HepG2 (cell line): Measurements from ENCODE around the gene SLC38A2. TPM values are rescaled to one million over a fixed set of nuclear protein-coding genes. Genes with fewer than 3 reads are reported as not detected.

ENCODE experiments used
- ATAC-seq: fragments of 200-7000 bp; cut with Tn5 transposase; 3 replicates; pipeline ENCODE4 v1.9.1; 2020; ENCODE audit warnings: mild to moderate bottlenecking, moderate library complexity
- BruUV-seq: library from RNA; stranded (reverse); fragments of 400-500 nt; replicated peaks from 2 replicates; lab custom pipeline; 2021; lab: Mats Ljungman, UMichigan
- CTCF ChIA-PET: fragments of 300-600 bp; formaldehyde crosslinking; extraction: SDS; loops from one replicate; lab custom pipeline; 2021; ENCODE audit warnings: low total read pairs, inconsistent platforms, low intra/inter-chr PET ratio; lab: Yijun Ruan, JAX
- POLR2A ChIA-PET: fragments of 350-600 bp; sonication (Branson Sonifier 250); formaldehyde crosslinking; loops from one replicate; lab custom pipeline; 2020; ENCODE audit warnings: antibody characterized with exemption, inconsistent platforms; lab: Yijun Ruan, JAX
- DNase-seq: peaks from one replicate; pipeline ENCODE4 v3.0.0-alpha.2; 2015; ENCODE audit warnings: low spot score
- FAIRE-seq: peaks from 3 replicates; lab custom pipeline; 2011; peaks lifted over from hg19 to GRCh38; lab: Jason Lieb, UNC
- H2AFZ ChIP-seq: one replicate; pipeline ENCODE4 v1.6.1; 2011; ENCODE audit warnings: low read length, inconsistent platforms
- H3K27ac ChIP-seq: fragments of 300-600 bp; 3 replicates; pipeline ENCODE4 v1.8.0; 2011; ENCODE audit warnings: mixed run types, mild to moderate bottlenecking, mixed read lengths, low read length, inconsistent platforms; ENCODE audit not compliant: insufficient read depth; ENCODE audit errors: extremely low read length
- H3K27me3 ChIP-seq, 2 experiments: fragments of 200-600 bp in 1 of 2; 2 replicates in 1 of 2; 3 replicates in 1 of 2; pipeline versions ENCODE4 v1.6.0 to v1.8.0; 2011; ENCODE audit warnings: low read length in 2 of 2, mild to moderate bottlenecking in 2 of 2, moderate library complexity in 2 of 2, inconsistent platforms in 1 of 2; ENCODE audit not compliant: insufficient read depth in 2 of 2, control insufficient read depth in 1 of 2
- H3K36me3 ChIP-seq, 2 experiments: fragments of 200-600 bp in 1 of 2; replicated peaks in 1 of 2; 2 replicates in 1 of 2; 3 replicates in 1 of 2; pipeline versions ENCODE4 v1.5.1 to v1.8.0; 2011; ENCODE audit warnings: low read length in 2 of 2, inconsistent platforms in 1 of 2; ENCODE audit not compliant: insufficient read depth in 2 of 2, control insufficient read depth in 1 of 2
- H3K4me1 ChIP-seq: 2 replicates; pipeline ENCODE4 v1.5.1; 2012; ENCODE audit warnings: low read length, inconsistent platforms; ENCODE audit not compliant: insufficient read depth
- H3K4me2 ChIP-seq: 2 replicates; pipeline ENCODE4 v1.6.0; 2011; ENCODE audit warnings: low read depth, low read length, inconsistent platforms
- H3K4me3 ChIP-seq, 3 experiments: fragments of 200-600 bp in 1 of 3; sonication (generic), shearing (Covaris generic) in 1 of 3; replicated peaks in 1 of 3; 2 replicates each; pipeline ENCODE4 v1.5.1; 2011 to 2016; ENCODE audit warnings: low read length in 3 of 3, inconsistent platforms in 2 of 3, low read depth in 2 of 3, mild to moderate bottlenecking in 2 of 3, control low read depth in 1 of 3, mixed read lengths in 1 of 3; ENCODE audit not compliant: insufficient read depth in 1 of 3
- H3K79me2 ChIP-seq: one replicate; pipeline ENCODE4 v1.6.1; 2011; ENCODE audit warnings: low read length, inconsistent platforms; ENCODE audit not compliant: insufficient read depth
- H3K9ac ChIP-seq: 2 replicates; pipeline ENCODE4 v1.6.0; 2011; ENCODE audit warnings: mild to moderate bottlenecking, low read depth, low read length, inconsistent platforms; ENCODE audit not compliant: insufficient read depth
- H3K9me3 ChIP-seq: 2 replicates; pipeline ENCODE4 v1.5.1; 2012; ENCODE audit warnings: mild to moderate bottlenecking, low read length
- H4K20me1 ChIP-seq: 2 replicates; pipeline ENCODE4 v1.6.0; 2011; ENCODE audit warnings: inconsistent platforms, mild to moderate bottlenecking, low read length, moderate library complexity; ENCODE audit not compliant: insufficient read depth
- CHD4 ChIP-seq: fragments of 200-600 bp; sonication (generic); IDR thresholded peaks from 2 replicates; pipeline ENCODE4 v1.7.0; 2017; ENCODE audit warnings: mild to moderate bottlenecking, low read length, borderline replicate concordance
- FOXP4 ChIP-seq: sonication (generic); formaldehyde crosslinking; IDR thresholded peaks from 2 replicates; pipeline ENCODE4 v1.4.0; 2020; ENCODE audit warnings: missing genetic modification reagents
- GZF1 ChIP-seq: sonication (generic); formaldehyde crosslinking; IDR thresholded peaks from 2 replicates; pipeline ENCODE4 v1.5.1; 2020; ENCODE audit warnings: mild to moderate bottlenecking, missing genetic modification reagents
- HIC2 ChIP-seq: sonication (generic); formaldehyde crosslinking; IDR thresholded peaks from 2 replicates; pipeline ENCODE4 v1.9.0; 2022; ENCODE audit warnings: low read depth, missing genetic modification reagents
- KDM4B ChIP-seq: sonication (generic); formaldehyde crosslinking; IDR thresholded peaks from 2 replicates; pipeline ENCODE4 v1.4.0; 2020; ENCODE audit warnings: missing genetic modification reagents
- KLF13 ChIP-seq: sonication (generic); formaldehyde crosslinking; IDR thresholded peaks from 2 replicates; pipeline ENCODE4 v1.4.0; 2020; ENCODE audit warnings: mild to moderate bottlenecking, missing genetic modification reagents
- MTA1 ChIP-seq: sonication (generic); formaldehyde crosslinking; IDR thresholded peaks from 2 replicates; pipeline ENCODE4 v1.4.0; 2020; ENCODE audit warnings: missing genetic modification reagents, mild to moderate bottlenecking, borderline replicate concordance
- PAWR ChIP-seq: sonication (generic); formaldehyde crosslinking; IDR thresholded peaks from 2 replicates; pipeline ENCODE4 v1.4.0; 2020; ENCODE audit warnings: missing genetic modification reagents, mild to moderate bottlenecking, borderline replicate concordance
- PCBP2 ChIP-seq: fragments of 200-400 bp; formaldehyde crosslinking; optimal IDR thresholded peaks from 2 replicates; pipeline ENCODE3; 2018; ENCODE audit warnings: low read length, low read depth; ENCODE audit not compliant: poor library complexity, severe bottlenecking
- RBFOX2 ChIP-seq: fragments of 200-400 bp; formaldehyde crosslinking; IDR thresholded peaks from 2 replicates; pipeline ENCODE4 v1.6.1; 2017; ENCODE audit warnings: low read depth, mild to moderate bottlenecking, low read length
- SAP130 ChIP-seq: IDR thresholded peaks from 2 replicates; pipeline ENCODE4 v1.6.1; 2016; ENCODE audit warnings: low read depth
- TBX2 ChIP-seq: sonication (generic); formaldehyde crosslinking; IDR thresholded peaks from 2 replicates; pipeline ENCODE4 v1.5.0; 2020; ENCODE audit warnings: missing genetic modification reagents, mild to moderate bottlenecking, borderline replicate concordance
- ZNF580 ChIP-seq: IDR thresholded peaks from 2 replicates; pipeline ENCODE4 v1.6.1; 2016; ENCODE audit warnings: low read depth, borderline replicate concordance
- ZNF615 ChIP-seq: sonication (generic); formaldehyde crosslinking; IDR thresholded peaks from 2 replicates; pipeline ENCODE4 v1.5.0; 2020; ENCODE audit warnings: mild to moderate bottlenecking, missing genetic modification reagents, borderline replicate concordance
- ZNF740 ChIP-seq: sonication (generic); formaldehyde crosslinking; IDR thresholded peaks from 2 replicates; pipeline ENCODE4 v1.4.0; 2020; ENCODE audit warnings: missing genetic modification reagents
- ZNF776 ChIP-seq: sonication (generic); formaldehyde crosslinking; IDR thresholded peaks from 2 replicates; pipeline ENCODE4 v1.4.0; 2020; ENCODE audit warnings: mild to moderate bottlenecking, missing genetic modification reagents
- ZNF784 ChIP-seq: sonication (generic); formaldehyde crosslinking; IDR thresholded peaks from 2 replicates; pipeline ENCODE4 v1.5.1; 2020; ENCODE audit warnings: missing genetic modification reagents, mild to moderate bottlenecking, borderline replicate concordance
- WGBS: methylation state at CpG from one replicate; pipeline ENCODE4 v1.1.6; 2017; ENCODE audit warnings: low lambda C conversion rate; 5-methylcytosine and 5-hydroxymethylcytosine counted together
- in situ Hi-C: cut with HindIII; loops from 2 replicates; pipeline ENCODE4 v1.10.0; 2017; ENCODE audit warnings: low pct_unique_long_range_greater_than_20kb; ENCODE audit not compliant: extremely low pct_ligation_motif_present
- intact Hi-C: fragments of 100-400 bp; cut with micrococcal nuclease; formaldehyde crosslinking; loops from one replicate; pipeline ENCODE4 v1.10.0; 2022; ENCODE audit not compliant: unreplicated experiment
- polyA plus RNA-seq, 8 experiments: library from polyadenylated mRNA; depleted of rRNA in 3 of 8; stranded (reverse) in 7 of 8; unstranded in 1 of 8; fragments of >200 nt; fragmentation: Illumina TruSeq in 4 of 8; extraction: Trizol in 4 of 8; gene quantifications; 2 replicates each; pipeline versions ENCODE4 v1.2.1 to v1.2.3, GENCODE V29; 2011 to 2016; ENCODE audit warnings: low read depth in 4 of 8, missing spikeins in 1 of 8, mixed read lengths in 1 of 8; ENCODE audit not compliant: insufficient read depth in 1 of 8
- total RNA-seq, 5 experiments: library from RNA; depleted of rRNA; stranded (reverse); fragments of >200 nt; fragmentation: Illumina TruSeq; extraction: Trizol; gene quantifications; 2 replicates each; pipeline ENCODE4 v1.2.3, GENCODE V29; 2016; ENCODE audit warnings: low read depth in 1 of 5

The SLC38A2 gene
- total and polyA plus RNA-seq, 2 of the 13 experiments (the other 11 are each of a cell fraction or from before 2014, with no cell fraction given) = 368 to 880 TPM

- Histone ChIP-seq H3K4me1 (peaks cover 33% of the 10 kb centered on the region), H3K79me2 (no peaks in the 10 kb centered on the region), H3K4me2 (no peak overlapping the region), H3K9me3 (no peaks in the 10 kb centered on the region), H3K4me3 (no peak overlapping the region), H2AFZ (no peak overlapping the region), H3K9ac (no peak overlapping the region), H3K36me3 (no peaks in the 10 kb centered on the region), H4K20me1 (no peaks in the 10 kb centered on the region), H3K27ac (no peak overlapping the region), H3K27me3 (no peaks in the 10 kb centered on the region)
- ATAC-seq (no peak), DNase-seq (no peak), FAIRE-seq (no peak)
- in situ Hi-C loops = no loop called here
- intact Hi-C loops = no loop called here
- ChIA-PET POLR2A (interaction anchor here (1.3 kb wide), 1 partner anchor 78 kb away, joined by 3 read pairs; no protein-coding TSS in a partner anchor), CTCF (no interaction called here)
- TF ChIP-seq SAP130 (no peak), CHD4 (no peak), PAWR (CRISPR knock-in tag) (no peak), ZNF776 (CRISPR knock-in tag) (no peak), TBX2 (CRISPR knock-in tag) (no peak), MTA1 (CRISPR knock-in tag) (no peak), KLF13 (CRISPR knock-in tag) (no peak), RBFOX2 (no peak), FOXP4 (CRISPR knock-in tag) (no peak), ZNF580 (CRISPR knock-in tag) (no peak), ZNF784 (CRISPR knock-in tag) (no peak), KDM4B (CRISPR knock-in tag) (no peak), GZF1 (CRISPR knock-in tag) (no peak), ZNF740 (CRISPR knock-in tag) (no peak), ZNF615 (CRISPR knock-in tag) (no peak), HIC2 (CRISPR knock-in tag) (no peak), PCBP2 (no peak)
- BruUV-seq = no TSS peak
- 91% methylated on average over 4 of the region's 4 CpGs for WGBS
Observed at GRCh38 chr12:46395388-46395787, 22.8 kb upstream of the SLC38A2 start.
